GM10266 (cell line): ENCODE results near the gene PLET1.

Experiments
- DNase-seq: peaks from one replicate; pipeline ENCODE4 v3.0.0; 2012; ENCODE audit errors: extremely low spot score
- CTCF ChIP-seq: IDR thresholded peaks from 2 replicates; pipeline ENCODE4 v1.5.1; 2012; ENCODE audit warnings: mild to moderate bottlenecking, low read depth; ENCODE audit not compliant: control insufficient read depth, insufficient read depth; ENCODE audit errors: missing control alignments

The PLET1 gene

DNA sequence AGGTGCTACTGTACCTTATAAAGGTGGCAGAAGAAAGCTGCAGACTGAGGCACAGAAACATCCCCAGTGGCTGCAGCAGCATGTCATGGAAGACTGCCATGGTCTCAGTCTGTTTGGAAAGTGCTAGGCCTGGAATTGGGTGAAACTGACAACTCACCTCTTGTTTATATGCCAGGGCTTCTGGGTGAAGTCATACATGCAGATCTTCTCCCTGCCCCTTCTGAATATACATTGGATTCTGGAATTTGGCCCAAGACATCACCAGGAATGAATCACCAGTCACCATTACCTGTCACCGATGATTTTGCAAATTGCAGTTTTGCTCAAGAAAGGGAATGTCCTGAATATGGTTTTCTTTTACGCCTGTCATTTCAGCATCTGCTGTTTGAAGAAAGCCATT lies at the start of gene PLET1:
PLET1 (minus strand) TSS at position 371 of the 400 bp plus-strand sequence; CDS start at position 100, 271 bp downstream.
- DNase-seq: no peak
- no peak for TF ChIP-seq CTCF

DNA sequence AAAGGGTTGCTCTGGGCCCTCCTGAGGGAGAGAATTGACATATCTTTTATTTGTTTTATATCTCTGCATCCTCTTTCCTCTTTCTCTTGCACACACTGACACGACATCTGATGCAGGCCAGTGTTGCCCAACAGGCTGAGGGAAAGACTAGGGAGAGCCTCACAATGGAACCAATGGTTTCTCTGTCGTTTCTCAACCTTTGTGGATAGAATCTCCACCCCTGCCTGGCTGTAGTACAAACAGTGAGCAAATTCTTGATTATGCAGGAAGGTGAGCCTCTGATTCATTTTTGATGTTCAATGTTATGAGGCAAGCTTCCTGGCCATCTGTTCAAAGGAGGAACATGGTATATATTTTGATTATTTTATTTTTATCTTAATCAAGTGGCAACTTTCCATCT lies 49.8 kb upstream of the PLET1 start:
- DNase-seq: no peak
- no peak for TF ChIP-seq CTCF

- DNase-seq: no peak
Measured at GRCh38 chr11:112308651-112309050, 48.0 kb upstream of the PLET1 start.

DNA sequence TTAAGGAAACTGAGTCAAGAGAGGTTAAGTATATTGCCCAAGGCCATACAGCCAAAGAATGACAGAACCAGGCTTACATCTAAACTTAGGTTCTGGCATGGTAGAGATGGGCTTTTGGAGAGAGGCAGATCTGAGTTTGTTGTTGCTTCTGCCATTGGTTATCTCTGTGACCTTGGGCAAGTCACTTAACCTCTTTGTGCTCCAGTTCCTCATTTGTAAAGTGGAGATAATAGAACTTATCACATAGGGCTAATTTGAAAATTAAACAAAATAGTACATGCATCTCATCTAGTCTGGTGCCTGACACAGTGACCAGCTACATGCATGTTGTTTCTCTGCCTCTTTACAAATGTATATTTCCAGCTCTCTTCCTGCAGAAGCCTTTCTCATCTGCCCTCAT lies 47.0 kb upstream of the PLET1 start:
- no peak for TF ChIP-seq CTCF
- DNase-seq: no peak

More at GRCh38 chr11:112308651-112309050, 48.0 kb upstream of the PLET1 start:
- no peak for TF ChIP-seq CTCF

- no peak for DNase-seq
- TF ChIP-seq CTCF: no peak
Measured at GRCh38 chr11:112306230-112306629, 45.6 kb upstream of the PLET1 start.

DNA sequence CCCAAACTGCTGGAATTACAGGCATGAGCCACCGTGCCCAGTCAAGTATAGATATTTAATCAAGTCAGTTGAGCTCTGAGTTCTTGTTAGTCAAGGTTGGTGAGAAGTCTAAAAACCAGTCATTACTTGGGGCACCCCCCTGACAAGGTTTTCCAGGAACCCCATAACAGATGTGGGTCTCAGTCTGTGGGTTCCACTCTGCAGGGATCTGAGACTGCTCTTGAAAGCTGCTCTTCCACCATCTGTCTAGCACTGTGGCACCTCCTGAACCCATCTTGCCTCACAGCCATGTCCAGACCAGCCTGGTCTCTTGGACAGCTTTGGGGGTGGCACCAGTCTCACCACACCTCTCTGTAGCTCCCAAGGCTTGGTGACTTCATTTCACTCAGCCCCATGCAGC lies 44.3 kb upstream of the PLET1 start:
- no peak for DNase-seq
- no peak for TF ChIP-seq CTCF

DNA sequence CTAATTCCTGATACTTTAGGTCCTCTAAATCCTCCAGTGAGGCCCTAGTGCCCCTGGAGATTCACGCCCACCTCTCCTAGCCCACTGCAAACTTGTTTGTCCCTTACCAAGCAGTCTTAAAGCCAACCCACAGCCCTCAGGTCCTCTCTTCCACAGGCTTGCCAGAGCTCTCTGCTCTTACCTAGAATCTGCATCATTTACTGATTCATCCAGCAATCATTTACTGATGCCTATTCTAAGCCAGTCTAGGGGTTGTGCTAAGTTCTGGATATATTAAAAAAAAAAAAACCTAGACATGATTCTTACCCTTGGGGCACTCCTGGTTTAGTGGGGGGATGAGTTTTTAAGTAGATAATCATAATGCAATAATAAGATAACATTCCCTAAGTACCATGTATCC lies 43.0 kb upstream of the PLET1 start:
- no peak for DNase-seq
- no peak for TF ChIP-seq CTCF
